H9 (cell line): ENCODE results near the gene FMNL3. TPM values are rescaled to one million over a fixed set of nuclear protein-coding genes. Genes with fewer than 3 reads are reported as not detected.
"Not testable (repeated sequence)": the region's sequence is repeated elsewhere in the genome, so short reads cannot be mapped to it uniquely, and the experiment has no call there.

Experiments used
- DNase-seq: peaks from one replicate; pipeline ENCODE4 v3.0.0-alpha.2; 2017
- H2AFZ ChIP-seq: one replicate; pipeline ENCODE4 v1.6.1; 2013; ENCODE audit warnings: mild to moderate bottlenecking, low read length, control low read depth, moderate library complexity
- H2AK5ac ChIP-seq: 2 replicates; pipeline ENCODE4 v1.6.1; 2013; ENCODE audit warnings: low read length, control low read depth, mixed read lengths; ENCODE audit not compliant: insufficient read length
- H2BK120ac ChIP-seq: one replicate; pipeline ENCODE4 v1.6.1; 2013; ENCODE audit warnings: low read depth, mild to moderate bottlenecking, low read length, control low read depth, inconsistent platforms; ENCODE audit not compliant: poor library complexity, severe bottlenecking
- H2BK12ac ChIP-seq: 2 replicates; pipeline ENCODE4 v1.6.1; 2013; ENCODE audit warnings: low read length, control low read depth, mixed read lengths, low read depth; ENCODE audit not compliant: insufficient read length
- H2BK15ac ChIP-seq: 2 replicates; pipeline ENCODE4 v1.6.1; 2013; ENCODE audit warnings: low read depth, low read length, control low read depth
- H2BK20ac ChIP-seq: one replicate; pipeline ENCODE4 v1.6.1; 2013; ENCODE audit warnings: low read depth, mild to moderate bottlenecking, low read length, control low read depth, inconsistent platforms; ENCODE audit not compliant: poor library complexity, severe bottlenecking
- H2BK5ac ChIP-seq: 2 replicates; pipeline ENCODE4 v1.6.1; 2013; ENCODE audit warnings: low read length, control low read depth, mixed read lengths; ENCODE audit not compliant: insufficient read length
- H3K14ac ChIP-seq: 2 replicates; pipeline ENCODE4 v1.6.1; 2013; ENCODE audit warnings: low read length, control low read depth; ENCODE audit not compliant: insufficient read depth
- H3K18ac ChIP-seq: 2 replicates; pipeline ENCODE4 v1.6.1; 2013; ENCODE audit warnings: low read depth, mild to moderate bottlenecking, mixed read lengths, low read length, control low read depth; ENCODE audit not compliant: insufficient read length
- H3K23ac ChIP-seq: 2 replicates; pipeline ENCODE4 v1.6.1; 2013; ENCODE audit warnings: low read length, control low read depth, mixed read lengths, low read depth; ENCODE audit not compliant: insufficient read length
- H3K23me2 ChIP-seq: 2 replicates; pipeline ENCODE4 v1.6.1; 2013; ENCODE audit warnings: low read depth, mild to moderate bottlenecking, mixed read lengths, low read length, control low read depth; ENCODE audit not compliant: insufficient read length, poor library complexity, severe bottlenecking
- H3K27ac ChIP-seq: 2 replicates; pipeline ENCODE4 v1.5.1; 2013; ENCODE audit warnings: low read length, control low read depth, mixed read lengths, low read depth; ENCODE audit not compliant: insufficient read length
- H3K27me3 ChIP-seq: 2 replicates; pipeline ENCODE4 v1.6.1; 2013; ENCODE audit warnings: low read length, control low read depth, inconsistent platforms; ENCODE audit not compliant: insufficient read depth
- H3K4ac ChIP-seq: 2 replicates; pipeline ENCODE4 v1.6.1; 2013; ENCODE audit warnings: low read depth, mild to moderate bottlenecking, control low read depth, inconsistent platforms, low read length, moderate library complexity
- H3K4me1 ChIP-seq: 2 replicates; pipeline ENCODE4 v1.6.1; 2013; ENCODE audit warnings: low read length, control low read depth, inconsistent platforms; ENCODE audit not compliant: insufficient read depth
- H3K4me2 ChIP-seq: 2 replicates; pipeline ENCODE4 v1.6.1; 2013; ENCODE audit warnings: low read length, control low read depth, mixed read lengths; ENCODE audit not compliant: insufficient read length, insufficient read depth
- H3K56ac ChIP-seq: 2 replicates; pipeline ENCODE4 v1.6.1; 2013; ENCODE audit warnings: low read depth, mild to moderate bottlenecking, mixed read lengths, low read length, control low read depth; ENCODE audit not compliant: insufficient read length
- H3K79me1 ChIP-seq: 2 replicates; pipeline ENCODE4 v1.6.1; 2013; ENCODE audit warnings: low read depth, mild to moderate bottlenecking, moderate library complexity, low read length, control low read depth, inconsistent platforms; ENCODE audit not compliant: insufficient read depth, poor library complexity, severe bottlenecking
- H3K79me2 ChIP-seq: 2 replicates; pipeline ENCODE4 v1.6.1; 2013; ENCODE audit warnings: low read length, control low read depth, inconsistent platforms; ENCODE audit not compliant: insufficient read depth
- H3K9ac ChIP-seq: 2 replicates; pipeline ENCODE4 v1.6.1; 2013; ENCODE audit warnings: low read length, control low read depth, mixed read lengths; ENCODE audit not compliant: insufficient read length; ENCODE audit errors: extremely low read depth
- H3K9me3 ChIP-seq: one replicate; pipeline ENCODE4 v1.6.1; 2013; ENCODE audit warnings: low read depth, low read length, inconsistent platforms; ENCODE audit not compliant: control insufficient read depth
- H3T11ph ChIP-seq: one replicate; pipeline ENCODE4 v1.6.1; 2013; ENCODE audit warnings: mild to moderate bottlenecking, low read length, control low read depth, inconsistent platforms
- H4K20me1 ChIP-seq: one replicate; pipeline ENCODE4 v1.6.1; 2013; ENCODE audit not compliant: control insufficient read depth, insufficient read length, insufficient read depth
- H4K5ac ChIP-seq: 2 replicates; pipeline ENCODE4 v1.6.1; 2013; ENCODE audit warnings: low read depth, mild to moderate bottlenecking, mixed read lengths, low read length, control low read depth; ENCODE audit not compliant: insufficient read length
- H4K8ac ChIP-seq: replicated peaks from 2 replicates; pipeline ENCODE4 v1.6.1; 2013; ENCODE audit warnings: low read length, control low read depth, mixed read lengths, low read depth; ENCODE audit not compliant: insufficient read length
- H4K91ac ChIP-seq: 2 replicates; pipeline ENCODE4 v1.6.1; 2013; ENCODE audit warnings: low read depth, mild to moderate bottlenecking, moderate library complexity, mixed read lengths, low read length, control low read depth; ENCODE audit not compliant: insufficient read length
- H3K27ac Mint-ChIP-seq, 3 experiments: 2 replicates in 2 of 3; 3 replicates in 1 of 3; pipeline ENCODE4 v1.8.0; 2020 to 2021; ENCODE audit warnings: mixed read lengths in 3 of 3, mild to moderate bottlenecking in 1 of 3, moderate library complexity in 1 of 3
- H3K27me3 Mint-ChIP-seq: 2 replicates; pipeline ENCODE4 v1.8.0; 2021; ENCODE audit warnings: low read depth, mild to moderate bottlenecking, moderate library complexity, mixed read lengths
- H3K36me3 Mint-ChIP-seq, 3 experiments: 2 replicates in 2 of 3; 3 replicates in 1 of 3; pipeline ENCODE4 v1.8.0; 2020 to 2021; ENCODE audit warnings: low read depth in 3 of 3, mixed read lengths in 3 of 3; ENCODE audit not compliant: insufficient read depth in 1 of 3
- H3K4me1 Mint-ChIP-seq, 2 experiments: 2 replicates each; pipeline ENCODE4 v1.8.0; 2020; ENCODE audit warnings: mixed read lengths in 2 of 2
- H3K4me3 Mint-ChIP-seq, 2 experiments: 2 replicates in 1 of 2; 3 replicates in 1 of 2; pipeline ENCODE4 v1.8.0; 2020 to 2021; ENCODE audit warnings: mild to moderate bottlenecking in 2 of 2, mixed read lengths in 2 of 2, moderate library complexity in 1 of 2
- H3K9me3 Mint-ChIP-seq, 2 experiments: 2 replicates in 1 of 2; 3 replicates in 1 of 2; pipeline ENCODE4 v1.8.0; 2020; ENCODE audit warnings: mild to moderate bottlenecking in 2 of 2, mixed read lengths in 2 of 2, moderate library complexity in 1 of 2
- WGBS: extraction: QIAGEN DNeasy Blood & Tissue Kit; methylation state at CpG from one replicate; pipeline ENCODE4 v1.1.7; 2013; ENCODE audit warnings: missing lambda C conversion rate, low lambda C conversion rate, mixed read lengths; ENCODE audit not compliant: insufficient read length; ENCODE audit errors: extremely low coverage; 5-methylcytosine and 5-hydroxymethylcytosine counted together
- total RNA-seq: library from RNA; stranded (reverse); gene quantifications from 2 replicates; pipeline ENCODE4 v1.2.1, GENCODE V29; 2021

Gene FMNL3
- total RNA-seq, 1 experiment from 2014 or later = 22.8 TPM

- H4K91ac ChIP-seq, H3K27ac ChIP-seq, H2BK5ac ChIP-seq, H3K56ac ChIP-seq, H3K23ac ChIP-seq, H3K23me2 ChIP-seq, H2BK12ac ChIP-seq, H2BK15ac ChIP-seq, H3K4me3 Mint-ChIP-seq, H3K9me3 ChIP-seq, DNase-seq, H3K79me1 ChIP-seq, H2AK5ac ChIP-seq, H3K14ac ChIP-seq, H2BK120ac ChIP-seq, H3K27me3 Mint-ChIP-seq, H3K27me3 ChIP-seq, H4K8ac ChIP-seq, H3T11ph ChIP-seq, H4K20me1 ChIP-seq, H3K18ac ChIP-seq, H2AFZ ChIP-seq, H3K4ac ChIP-seq, H3K27ac Mint-ChIP-seq, H3K4me1 ChIP-seq, H4K5ac ChIP-seq, H3K4me2 ChIP-seq, H2BK20ac ChIP-seq, H3K9ac ChIP-seq: not testable (repeated sequence)
- peaks cover 16 to 21% of the 10 kb centered on the region in 2 experiments for H3K4me1 Mint-ChIP-seq
- peaks cover 16% of the 10 kb centered on the region; the same call in 1 of the 2 replicates for H3K79me2 ChIP-seq
- no CpG with 5 or more reads among the region's 5 CpGs for WGBS
- peaks cover 17 to 18% of the 10 kb centered on the region in 2 experiments for H3K9me3 Mint-ChIP-seq
- peaks cover 3 to 15% (median 5%) of the 10 kb centered on the region in 3 experiments; a peak in 5 of 7 replicates for H3K36me3 Mint-ChIP-seq
These were observed 31.5 kb upstream of the FMNL3 start for GRCh38 chr12:49738721-49739120.

DNA sequence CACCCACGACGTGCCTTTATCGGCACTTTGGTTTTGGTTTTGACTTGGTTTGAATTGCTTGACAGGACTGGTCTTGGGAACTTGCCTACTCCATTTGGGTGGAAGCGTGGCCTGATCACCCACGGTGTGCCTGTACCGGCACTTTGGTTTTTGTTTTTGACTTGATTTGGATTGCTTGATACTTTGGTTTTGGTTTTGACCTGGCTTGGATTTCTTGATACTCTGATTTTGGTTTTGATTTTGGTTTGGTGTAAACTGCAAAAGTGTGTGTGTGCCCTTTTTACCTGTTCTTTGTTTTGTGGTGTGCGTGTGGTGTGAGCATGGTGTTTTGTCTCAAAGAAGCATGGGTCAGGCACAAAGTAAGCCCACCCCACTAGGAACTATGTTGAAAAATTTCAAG lies 27.7 kb upstream of the FMNL3 start:
- not testable (repeated sequence) for H2BK5ac ChIP-seq, H3K27me3 ChIP-seq, H3K4ac ChIP-seq, H3K23me2 ChIP-seq, H4K8ac ChIP-seq, H3K27ac Mint-ChIP-seq, H3K23ac ChIP-seq, H2BK15ac ChIP-seq, H3K79me1 ChIP-seq, H3K9ac ChIP-seq, H3K14ac ChIP-seq, H3T11ph ChIP-seq, H2BK120ac ChIP-seq, H2AK5ac ChIP-seq, H2AFZ ChIP-seq, H3K4me1 ChIP-seq, H4K20me1 ChIP-seq, H3K9me3 ChIP-seq, H3K4me2 ChIP-seq, H3K18ac ChIP-seq, H3K79me2 ChIP-seq, H3K4me3 Mint-ChIP-seq, H3K36me3 Mint-ChIP-seq, H3K56ac ChIP-seq, H3K4me1 Mint-ChIP-seq, DNase-seq, H4K5ac ChIP-seq, H2BK12ac ChIP-seq, H2BK20ac ChIP-seq, H4K91ac ChIP-seq, H3K27ac ChIP-seq
- Mint-ChIP-seq H3K9me3 (peaks cover 18% of the 10 kb centered on the region in 2 experiments), H3K27me3 (peaks cover 13% of the 10 kb centered on the region)
- no CpG with 5 or more reads among the region's 7 CpGs for WGBS
